Activated gamma-delta T cell (primary cell): ENCODE results near the gene TFDP1.
"Not testable (repeated sequence)": the region's sequence is repeated elsewhere in the genome, so short reads cannot be mapped to it uniquely, and the experiment has no call there.

Source experiments
- DNase-seq: peaks from one replicate; lab custom pipeline; 2025; lab: John Stamatoyannopoulos, UW

The TFDP1 gene

GRCh38 chr13:113550453-113550852 lies 34.1 kb upstream of the TFDP1 start:
- no peak for DNase-seq

DNA sequence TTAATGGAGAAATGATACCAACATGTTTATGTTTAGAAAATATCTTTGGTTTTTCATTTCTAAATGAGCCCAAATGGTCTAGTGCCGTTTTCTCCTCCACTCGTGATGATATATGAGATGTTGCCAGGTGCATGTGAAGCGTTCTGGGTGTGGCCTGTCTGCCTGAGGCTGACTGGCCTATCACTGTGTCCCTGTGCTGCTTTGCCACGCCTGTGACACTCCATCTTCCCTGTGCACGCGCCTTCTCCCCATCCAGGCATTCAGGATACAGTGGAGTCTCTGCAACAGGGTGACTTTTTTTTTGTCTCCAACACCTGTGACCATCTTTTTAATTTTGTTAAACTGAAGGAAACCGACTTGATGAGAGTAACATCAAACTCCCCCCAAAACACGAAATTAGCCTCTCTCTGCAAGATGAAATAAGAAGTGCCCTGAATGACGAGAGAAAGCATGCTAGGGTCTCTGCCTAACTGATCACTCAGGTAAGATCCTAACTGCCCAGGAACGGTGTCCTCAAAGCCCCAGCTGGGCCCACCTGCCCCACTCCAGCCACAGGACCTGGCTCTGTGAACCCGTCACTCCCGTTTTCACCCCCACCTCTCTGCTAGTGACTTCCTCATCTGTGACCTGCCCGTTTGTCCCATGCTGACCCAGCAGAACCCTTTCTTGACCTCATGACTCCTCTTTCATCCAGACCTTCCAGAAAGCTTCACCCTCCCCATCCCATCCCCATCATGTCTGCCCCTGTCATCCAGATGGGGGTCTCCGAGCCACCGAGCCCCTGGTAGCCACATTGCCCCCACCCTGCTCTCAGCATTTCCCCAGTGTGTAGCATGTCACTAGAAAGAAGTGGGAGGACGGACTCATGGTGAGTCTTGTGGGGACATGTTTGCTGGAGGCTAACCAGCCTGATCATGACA lies 33.2 kb upstream of the TFDP1 start:
- no peak for DNase-seq

- no peak for DNase-seq
Observed at GRCh38 chr13:113552079-113552478, 32.5 kb upstream of the TFDP1 start.

- no peak for DNase-seq
Observed at GRCh38 chr13:113552786-113553434, 31.6 kb upstream of the TFDP1 start.

DNA sequence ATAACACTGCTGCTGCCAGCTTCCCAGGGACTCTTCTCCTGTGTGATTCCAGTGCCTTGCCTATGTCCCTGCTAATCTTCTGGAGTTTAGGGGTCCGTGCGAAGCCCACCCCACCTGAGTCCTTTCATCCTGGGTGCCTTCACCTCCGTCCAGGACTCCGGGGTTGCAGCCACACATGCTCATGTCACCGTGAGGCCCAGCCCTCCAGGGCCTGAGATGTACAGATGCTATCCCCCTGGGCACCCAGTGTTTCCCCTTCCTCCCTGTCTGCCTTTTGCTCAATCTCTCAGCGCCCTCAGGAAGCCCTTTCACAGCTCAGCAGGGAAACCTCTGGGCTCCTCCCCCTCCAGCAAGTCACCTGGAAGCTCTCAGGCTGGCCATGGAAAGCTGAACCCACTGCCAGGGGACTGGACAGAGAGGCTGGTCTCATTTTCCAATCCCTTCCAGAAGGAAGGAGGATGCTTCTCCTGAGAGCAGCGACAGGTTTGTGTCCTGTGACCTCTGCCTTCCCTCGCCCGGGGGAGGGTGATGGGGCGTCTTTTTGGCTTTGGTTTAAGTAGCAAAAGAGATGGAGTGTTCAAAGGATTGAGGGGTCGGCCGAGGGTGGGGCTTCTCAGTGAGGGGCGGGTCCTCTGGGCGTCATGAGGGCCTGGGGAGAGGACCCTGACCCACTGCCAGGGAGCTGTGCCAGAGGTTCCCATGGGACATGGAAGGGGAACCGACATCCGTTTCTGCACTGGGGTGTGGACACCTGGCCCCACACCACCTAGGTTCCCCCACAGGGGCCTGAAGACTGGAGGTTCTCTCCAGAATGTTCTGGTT lies 30.8 kb upstream of the TFDP1 start:
- DNase-seq: no peak

GRCh38 chr13:113554333-113554700 lies 30.2 kb upstream of the TFDP1 start:
- DNase-seq: no peak

DNA sequence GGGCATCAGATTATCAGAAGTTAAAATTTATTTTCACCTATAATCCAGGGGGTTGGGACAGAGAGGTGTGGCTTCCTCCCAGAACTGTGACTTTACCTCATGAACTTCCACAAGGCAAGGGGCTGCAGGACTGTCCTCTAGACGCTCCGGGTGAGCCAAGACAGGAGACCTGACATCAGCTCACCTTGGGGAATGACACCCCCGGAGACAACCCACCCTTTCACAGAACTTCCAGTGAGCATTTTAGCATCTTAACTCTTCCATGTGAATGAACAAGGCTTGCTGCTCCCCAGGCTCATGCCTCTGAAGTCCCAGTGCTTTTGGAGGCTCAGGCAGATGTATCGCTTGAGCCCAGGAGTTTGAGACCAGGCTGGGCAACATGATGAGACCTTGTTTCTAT lies 29.4 kb upstream of the TFDP1 start:
- DNase-seq: no peak

- DNase-seq: no peak
Observed at GRCh38 chr13:113557013-113557412, 27.5 kb upstream of the TFDP1 start.

- DNase-seq: no peak
Observed at GRCh38 chr13:113558461-113558860, 26.1 kb upstream of the TFDP1 start.

GRCh38 chr13:113559061-113559460 lies 25.5 kb upstream of the TFDP1 start:
- no peak for DNase-seq

GRCh38 chr13:113559901-113560644 lies 24.5 kb upstream of the TFDP1 start:
- DNase-seq: no peak

- no peak for DNase-seq
Observed at GRCh38 chr13:113560645-113561416, 23.7 kb upstream of the TFDP1 start.

DNA sequence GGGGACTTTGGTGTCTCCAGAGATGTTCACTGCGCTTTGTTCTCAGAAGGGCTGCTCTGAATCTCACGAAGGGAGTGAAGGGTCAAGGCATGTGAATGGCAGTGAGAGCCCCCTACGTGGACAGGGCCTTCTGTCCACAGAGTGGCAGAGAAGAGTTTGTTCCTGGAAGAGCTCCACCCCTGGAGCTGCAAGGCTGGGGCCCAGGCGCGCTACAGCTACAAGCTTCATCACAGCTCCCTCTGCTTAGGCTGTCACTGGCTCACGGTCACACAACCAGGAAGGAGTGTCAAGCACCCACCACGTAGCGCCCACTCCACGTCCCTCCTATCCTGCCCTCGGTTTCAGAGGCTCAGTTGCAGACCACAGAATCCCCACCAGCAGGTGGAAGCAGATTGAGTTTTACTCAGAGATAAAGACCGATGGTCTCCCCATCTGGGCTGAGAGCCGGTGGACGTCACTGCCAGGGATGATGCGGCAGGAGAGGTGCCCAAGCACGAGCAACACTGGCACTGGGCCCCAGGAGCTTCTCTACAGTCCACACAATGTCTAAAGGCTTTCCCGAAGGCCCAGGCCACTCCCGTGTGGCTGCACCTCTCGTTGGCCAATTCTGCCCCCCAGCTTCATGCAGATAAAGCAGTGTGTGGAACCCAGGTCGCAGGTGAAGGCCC lies 23.0 kb upstream of the TFDP1 start:
- DNase-seq: no peak

DNA sequence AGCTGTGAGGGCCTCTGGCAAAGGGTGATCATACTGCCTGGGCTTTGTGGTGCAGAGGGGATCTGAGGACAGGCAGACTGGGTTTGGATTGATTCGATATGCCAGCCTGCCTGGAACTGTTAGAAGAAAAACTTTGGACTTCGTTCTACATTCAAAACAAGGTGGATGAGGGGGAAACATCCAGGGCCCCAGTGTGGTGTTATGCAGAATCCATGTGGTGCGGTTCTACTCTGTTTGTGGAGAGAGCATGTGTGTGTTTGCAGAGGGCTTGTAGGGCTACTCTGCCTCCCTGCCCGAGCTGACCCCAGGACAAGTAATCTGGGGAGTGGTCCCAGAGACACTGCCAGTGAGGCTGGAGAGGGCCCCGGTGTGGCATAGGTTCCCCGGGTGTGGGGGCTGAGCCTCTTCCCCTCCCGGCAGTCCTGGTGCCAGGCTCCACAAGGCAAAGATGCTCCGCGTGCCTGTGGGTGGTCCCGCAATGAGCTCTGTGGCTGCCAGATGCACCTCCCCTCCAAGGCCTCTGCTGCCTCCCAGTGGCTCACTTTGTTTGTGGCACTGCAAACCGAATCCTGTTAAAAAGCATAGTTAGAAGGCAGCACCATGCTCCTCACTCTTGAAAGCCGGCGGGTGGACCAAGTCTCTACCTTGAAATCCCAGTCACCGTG lies 22.3 kb upstream of the TFDP1 start:
- no peak for DNase-seq

- DNase-seq: no peak
Observed at GRCh38 chr13:113562844-113563243, 21.7 kb upstream of the TFDP1 start.

- not testable (repeated sequence) for DNase-seq
Observed at GRCh38 chr13:113563511-113563910, 21.0 kb upstream of the TFDP1 start.

DNA sequence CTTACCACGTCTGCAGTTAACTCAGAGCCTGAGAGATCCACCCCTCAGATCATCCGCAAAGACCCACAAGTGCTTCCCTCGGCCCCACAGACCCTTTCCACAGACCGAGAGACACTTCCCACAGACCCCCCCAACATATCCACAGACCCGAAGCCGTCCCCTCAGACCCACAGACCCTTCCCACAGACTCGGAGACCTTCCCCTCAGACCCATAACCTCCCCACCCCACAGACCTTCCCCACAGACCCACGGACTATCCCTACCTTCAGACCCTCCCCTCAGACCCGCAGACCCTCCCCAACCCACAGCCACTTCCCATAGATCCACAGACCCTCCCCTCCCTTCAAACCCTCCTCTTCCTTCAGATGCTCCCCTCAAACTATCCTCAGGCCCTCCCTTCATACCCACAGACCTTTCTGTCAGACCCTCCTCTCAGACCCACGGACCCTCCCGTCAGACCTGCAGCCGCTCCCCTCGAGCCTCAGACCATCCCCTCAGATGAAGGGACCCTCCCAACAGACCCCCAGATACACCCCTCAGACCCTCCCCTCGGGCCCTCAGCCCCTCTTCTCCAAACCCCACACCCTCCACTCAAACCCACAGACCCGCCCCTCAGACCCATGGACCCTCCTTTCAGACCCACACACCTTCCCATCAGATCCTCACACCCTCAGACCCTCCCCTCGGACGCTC lies 20.1 kb upstream of the TFDP1 start:
- DNase-seq: no peak

- no peak for DNase-seq
Observed at GRCh38 chr13:113565526-113566226, 18.9 kb upstream of the TFDP1 start.

GRCh38 chr13:113566227-113566561 lies 18.4 kb upstream of the TFDP1 start:
- DNase-seq: no peak
